Measurements from ENCODE around the gene ZNF236.

DNA sequence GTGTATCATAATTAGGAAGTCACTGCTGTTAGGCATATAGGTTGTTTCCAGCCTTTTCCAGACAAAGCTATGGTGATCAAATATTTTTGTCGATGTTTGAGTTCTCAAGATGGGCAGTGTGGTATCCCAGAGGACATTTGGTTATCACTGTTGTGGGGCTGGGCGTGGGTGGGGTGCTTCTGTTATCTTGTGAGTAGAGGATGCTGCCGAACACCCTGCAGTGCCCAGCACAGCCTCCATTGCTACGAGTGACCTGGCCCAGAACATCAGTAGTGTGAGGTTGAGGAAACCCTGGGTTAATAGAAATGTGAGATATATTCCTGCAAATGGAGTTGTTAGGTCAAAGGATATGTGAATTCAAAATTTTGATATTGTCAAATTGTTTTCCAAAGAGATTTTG is 33.2 kb downstream of the ZNF236 start:
- no peak for TF ChIP-seq POLR2A (IDR thresholded peaks at IDR 0.05)
- TF ChIP-seq, protein P1, sequence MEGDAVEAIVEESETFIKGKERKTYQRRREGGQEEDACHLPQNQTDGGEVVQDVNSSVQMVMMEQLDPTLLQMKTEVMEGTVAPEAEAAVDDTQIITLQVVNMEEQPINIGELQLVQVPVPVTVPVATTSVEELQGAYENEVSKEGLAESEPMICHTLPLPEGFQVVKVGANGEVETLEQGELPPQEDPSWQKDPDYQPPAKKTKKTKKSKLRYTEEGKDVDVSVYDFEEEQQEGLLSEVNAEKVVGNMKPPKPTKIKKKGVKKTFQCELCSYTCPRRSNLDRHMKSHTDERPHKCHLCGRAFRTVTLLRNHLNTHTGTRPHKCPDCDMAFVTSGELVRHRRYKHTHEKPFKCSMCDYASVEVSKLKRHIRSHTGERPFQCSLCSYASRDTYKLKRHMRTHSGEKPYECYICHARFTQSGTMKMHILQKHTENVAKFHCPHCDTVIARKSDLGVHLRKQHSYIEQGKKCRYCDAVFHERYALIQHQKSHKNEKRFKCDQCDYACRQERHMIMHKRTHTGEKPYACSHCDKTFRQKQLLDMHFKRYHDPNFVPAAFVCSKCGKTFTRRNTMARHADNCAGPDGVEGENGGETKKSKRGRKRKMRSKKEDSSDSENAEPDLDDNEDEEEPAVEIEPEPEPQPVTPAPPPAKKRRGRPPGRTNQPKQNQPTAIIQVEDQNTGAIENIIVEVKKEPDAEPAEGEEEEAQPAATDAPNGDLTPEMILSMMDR (IDR thresholded peaks at IDR 0.05), result no peak
